Heart right ventricle (tissue), 16 donors: ENCODE data around the gene ANKS1B. TPM values are rescaled to one million over a fixed set of nuclear protein-coding genes. Genes with fewer than 3 reads are reported as not detected.

ENCODE experiments used
- ATAC-seq, 8 donors: fragments of 200-7000 bp; cut with Tn5 transposase; one replicate each; pipeline ENCODE4 v1.9.1; 2020; ENCODE audit warnings: mild to moderate bottlenecking in 8 of 8, moderate library complexity in 8 of 8, moderate number of reproducible peaks in 1 of 8
- DNase-seq, 2 donors: peaks; one replicate each; pipeline ENCODE4 v3.0.0-alpha.2; 2020
- H3K27ac ChIP-seq, 10 donors: fragments of 200-600 bp; sonication (generic) in 2 of 10; one replicate each; pipeline versions ENCODE4 v1.5.0 to v1.8.0; 2020 to 2022; ENCODE audit warnings: mild to moderate bottlenecking in 3 of 10
- H3K27me3 ChIP-seq, 7 donors: fragments of 200-600 bp; one replicate each; pipeline ENCODE4 v1.8.0; 2021 to 2022; ENCODE audit warnings: mild to moderate bottlenecking in 2 of 7
- H3K36me3 ChIP-seq, 9 donors: fragments of 200-600 bp; sonication (generic) in 1 of 9; one replicate each; pipeline versions ENCODE4 v1.5.0 to v1.8.0; 2020 to 2022; ENCODE audit warnings: mild to moderate bottlenecking in 2 of 9
- H3K4me1 ChIP-seq, 9 donors: fragments of 200-600 bp; sonication (generic) in 1 of 9; one replicate each; pipeline versions ENCODE4 v1.5.0 to v1.8.0; 2020 to 2022; ENCODE audit warnings: mild to moderate bottlenecking in 4 of 9
- H3K4me3 ChIP-seq, 10 donors: fragments of 200-600 bp; sonication (generic) in 2 of 10; one replicate each; pipeline versions ENCODE4 v1.5.0 to v1.8.0; 2020 to 2022; ENCODE audit warnings: mild to moderate bottlenecking in 7 of 10, moderate library complexity in 2 of 10
- H3K9me3 ChIP-seq, 11 donors: fragments of 200-600 bp in 10 of 11; sonication (generic) in 2 of 11; one replicate each; pipeline versions ENCODE4 v1.5.0 to v1.8.0; 2013 to 2022; ENCODE audit warnings: mild to moderate bottlenecking in 2 of 11, control low read depth in 1 of 11, moderate library complexity in 1 of 11
- CTCF ChIP-seq, 9 donors: fragments of 200-600 bp; sonication (generic) in 2 of 9; IDR thresholded peaks; one replicate each; pipeline versions ENCODE4 v1.5.0 to v1.8.0; 2021 to 2022; ENCODE audit warnings: antibody characterized with exemption in 9 of 9, mild to moderate bottlenecking in 5 of 9, moderate library complexity in 1 of 9
- WGBS, 2 donors: extraction: QIAGEN DNeasy Blood & Tissue Kit; methylation state at CpG; one replicate each; pipeline ENCODE4 v1.1.7; 2013; ENCODE audit warnings: inconsistent platforms in 1 of 2; 5-methylcytosine and 5-hydroxymethylcytosine counted together
- intact Hi-C, 10 donors: fragments of 100-400 bp; cut with DNase I; formaldehyde crosslinking; loops; one replicate each; pipeline versions ENCODE4 v1.11.1 to v1.14.2; 2022
- polyA plus RNA-seq, 2 donors: library from polyadenylated mRNA; stranded (reverse); fragments of 200-250 nt; gene quantifications; one replicate each; pipeline ENCODE4 v1.2.3, GENCODE V29; 2013
- total RNA-seq, 10 donors: library from RNA; stranded (reverse); fragmentation: NEBNext Ultra II Directional in 3 of 10; extraction: Animal tissue kit (Norgen Biotek cat#: 25700) in 3 of 10; gene quantifications; one replicate each; pipeline versions ENCODE4 v1.2.1 to v1.2.4, GENCODE V29; 2021 to 2023
- donor health status: Arrhythmogenic right ventricular cardiomyopathy.
- donor health status: ischemic (EF 13 %, LVEDD 7.1; RV severe dilation, severe dysfunction).
- donor health status: healthy with polysubstance abuse.
- donor health status: DM: no; HTN: yes; CAD: no.
- donor health status: DM: no; HTN: no; CAD: no.
- donor health status: ischemic (EF 25% LVEDD 6.9; RV normal size, moderate dysfunction).
- donor health status: ischemic (EF 25% LVEDD 5.7; RV mildly dilated, moderate dysfunction).
- donor health status: healthy.
- donor health status: DM: yes; HTN: yes; CAD: no.
- donor health status: Ischemic cardiomyopathy.
- donor health status: ischemic (EF 35%, LVEDD 5.7; RV mildly dilated, moderate dysfunction).
- donor health status: nonischemic (EF 11% LVEDD 7.7; RV severe dilation, severe dysfunction).
- donor health status: DM: yes; HTN: yes; CAD: no.
- donor health status: PGD.
- donor health status: ischemic (EF 29% LVEDD 5.4; RV normal size, mild dysfunction).
- donor health status: nonischemic (EF 23%, LVEDD 6.1; RV moderate dilation, normal function).

Gene ANKS1B
- total and polyA plus RNA-seq, 12 donors: 0.58 to 4.8 (median 1.8) TPM

GRCh38 chr12:99567072-99567471, 417.7 kb downstream of the ANKS1B start:
- H3K4me3 ChIP-seq: no peak overlapping the region
- intact Hi-C loops: no loop called here
- no peaks in the 10 kb centered on the region for H3K36me3 ChIP-seq
- no peaks in the 10 kb centered on the region for H3K27me3 ChIP-seq
- peaks cover 0 to 23% (median 8%) of the 10 kb centered on the region in 11 donors for H3K9me3 ChIP-seq
- TF ChIP-seq CTCF (IDR thresholded peaks at IDR 0.05): no peak
- H3K27ac ChIP-seq: no peak overlapping the region
- DNase-seq (no peak), ATAC-seq (no peak)
- WGBS, 2 donors: 60 to 67% methylated on average over 2 of the region's 2 CpGs
- H3K4me1 ChIP-seq: no peaks in the 10 kb centered on the region

GRCh38 chr12:99558109-99558508, 426.6 kb downstream of the ANKS1B start:
- WGBS, 2 donors: 91 to 94% methylated on average over 7 of the region's 7 CpGs
- Histone ChIP-seq H3K27ac (no peak overlapping the region), H3K4me3 (no peak overlapping the region), H3K4me1 (no peaks in the 10 kb centered on the region), H3K36me3 (no peaks in the 10 kb centered on the region), H3K27me3 (no peaks in the 10 kb centered on the region), H3K9me3 (peaks cover 0 to 7% (median 0%) of the 10 kb centered on the region in 11 donors)
- no peak for DNase-seq
- intact Hi-C loops: no loop called here
- TF ChIP-seq CTCF (IDR thresholded peaks at IDR 0.05): no peak
- no peak for ATAC-seq

DNA sequence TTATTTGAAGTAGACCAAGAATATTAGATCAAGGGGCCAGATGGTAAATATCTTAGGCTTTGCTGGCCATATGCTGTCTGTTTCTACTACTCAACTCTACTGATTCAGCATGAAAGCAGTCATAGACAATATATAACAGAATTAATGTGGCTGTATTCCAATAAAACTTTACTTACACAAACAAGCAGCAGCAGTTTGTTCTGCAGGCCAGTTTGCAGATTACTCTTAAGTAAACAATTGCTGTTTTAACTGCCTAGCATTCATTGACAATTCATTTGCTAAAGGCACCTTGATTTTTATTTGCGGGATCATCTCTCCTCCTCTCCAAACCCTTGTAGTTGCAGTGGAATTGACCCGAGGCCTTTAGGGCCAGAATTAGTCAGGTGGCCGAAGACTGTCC, 431.3 kb downstream of the ANKS1B start:
- Histone ChIP-seq H3K4me3 (no peak overlapping the region), H3K27me3 (no peaks in the 10 kb centered on the region), H3K9me3 (peaks cover 0 to 7% (median 0%) of the 10 kb centered on the region in 11 donors), H3K36me3 (no peaks in the 10 kb centered on the region), H3K4me1 (no peaks in the 10 kb centered on the region), H3K27ac (no peak overlapping the region)
- no peak for TF ChIP-seq CTCF (IDR thresholded peaks at IDR 0.05)
- ATAC-seq: no peak
- intact Hi-C loops: no loop called here
- WGBS, 2 donors: 70 to 87% methylated on average over 3 of the region's 3 CpGs
- DNase-seq: no peak

DNA sequence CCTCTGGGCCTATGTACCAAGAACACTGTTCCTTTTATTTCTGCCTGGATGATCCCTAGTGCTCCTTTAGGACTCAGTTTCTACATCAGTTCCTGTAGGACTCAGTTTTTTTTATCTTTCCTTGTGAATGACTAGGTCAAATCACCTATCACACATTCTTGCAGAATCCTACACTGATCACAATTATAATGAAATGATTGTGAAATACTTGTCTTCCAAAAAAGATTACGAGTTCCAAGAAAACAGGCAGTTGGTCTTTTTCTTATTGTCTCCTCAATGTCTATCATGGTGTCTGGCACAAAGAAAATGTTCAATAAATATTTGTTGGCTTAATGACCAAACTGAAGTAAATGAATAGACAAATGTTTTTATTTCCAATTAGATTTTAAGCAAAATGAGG, 432.7 kb downstream of the ANKS1B start:
- H3K4me3 ChIP-seq: no peak overlapping the region
- no peak for DNase-seq
- no peaks in the 10 kb centered on the region for H3K4me1 ChIP-seq
- TF ChIP-seq CTCF (IDR thresholded peaks at IDR 0.05): no peak
- no peak overlapping the region for H3K27ac ChIP-seq
- H3K27me3 ChIP-seq: no peaks in the 10 kb centered on the region
- no peak for ATAC-seq
- intact Hi-C loops: no loop called here
- H3K36me3 ChIP-seq: no peaks in the 10 kb centered on the region
- WGBS, 2 donors: 70 to 83% methylated on average over 1 of the region's 1 CpG
- peaks cover 0 to 6% (median 0%) of the 10 kb centered on the region in 11 donors for H3K9me3 ChIP-seq
